Central memory CD8-positive, alpha-beta T cell (primary cell): ENCODE results near the gene BOD1L1.

Source experiments
- ATAC-seq: fragments of 150-1000 bp; cut with Tn5 transposase; replicated peaks from 2 replicates; pipeline ENCODE4 v1.10.0; 2022; ENCODE audit warnings: mild to moderate bottlenecking, moderate FRiP score, moderate number of reproducible peaks; ENCODE audit not compliant: poor library complexity, severe bottlenecking; ENCODE audit errors: extremely low read depth
- DNase-seq, 2 donors: peaks; one replicate each; pipeline ENCODE4 v3.0.0; 2021; ENCODE audit warnings: low spot score in 2 of 2
- H3K27ac Mint-ChIP-seq: one replicate; pipeline ENCODE4 v1.8.0; 2022; ENCODE audit warnings: low read depth, mild to moderate bottlenecking, moderate library complexity, mixed read lengths
- H3K27me3 Mint-ChIP-seq: one replicate; pipeline ENCODE4 v1.8.0; 2022; ENCODE audit warnings: mixed read lengths
- H3K36me3 Mint-ChIP-seq: one replicate; pipeline ENCODE4 v1.8.0; 2022; ENCODE audit warnings: mild to moderate bottlenecking, moderate library complexity, mixed read lengths; ENCODE audit not compliant: insufficient read depth
- H3K4me1 Mint-ChIP-seq: one replicate; pipeline ENCODE4 v1.8.0; 2022; ENCODE audit warnings: mixed read lengths
- H3K4me3 Mint-ChIP-seq: one replicate; pipeline ENCODE4 v1.8.0; 2022; ENCODE audit warnings: mild to moderate bottlenecking, moderate library complexity, mixed read lengths
- H3K9me3 Mint-ChIP-seq: one replicate; pipeline ENCODE4 v1.8.0; 2022; ENCODE audit warnings: mixed read lengths

BOD1L1 gene

GRCh38 chr4:13521047-13521446, 106.5 kb downstream of the BOD1L1 start:
- peaks cover 81% of the 10 kb centered on the region for H3K27me3 Mint-ChIP-seq
- no peaks in the 10 kb centered on the region for H3K9me3 Mint-ChIP-seq
- no peak overlapping the region for H3K27ac Mint-ChIP-seq
- H3K36me3 Mint-ChIP-seq = no peaks in the 10 kb centered on the region
- H3K4me3 Mint-ChIP-seq = no peak overlapping the region
- ATAC-seq = no peak
- H3K4me1 Mint-ChIP-seq = no peaks in the 10 kb centered on the region
- no peak for DNase-seq
